GM21619 (cell line): ENCODE data around the gene IL12A.

ENCODE experiments used
- ATAC-seq: cut with Tn5 transposase; IDR thresholded peaks from one replicate; pipeline ENCODE4 v1.9.1; 2021; ENCODE audit not compliant: unreplicated experiment

The IL12A gene

DNA sequence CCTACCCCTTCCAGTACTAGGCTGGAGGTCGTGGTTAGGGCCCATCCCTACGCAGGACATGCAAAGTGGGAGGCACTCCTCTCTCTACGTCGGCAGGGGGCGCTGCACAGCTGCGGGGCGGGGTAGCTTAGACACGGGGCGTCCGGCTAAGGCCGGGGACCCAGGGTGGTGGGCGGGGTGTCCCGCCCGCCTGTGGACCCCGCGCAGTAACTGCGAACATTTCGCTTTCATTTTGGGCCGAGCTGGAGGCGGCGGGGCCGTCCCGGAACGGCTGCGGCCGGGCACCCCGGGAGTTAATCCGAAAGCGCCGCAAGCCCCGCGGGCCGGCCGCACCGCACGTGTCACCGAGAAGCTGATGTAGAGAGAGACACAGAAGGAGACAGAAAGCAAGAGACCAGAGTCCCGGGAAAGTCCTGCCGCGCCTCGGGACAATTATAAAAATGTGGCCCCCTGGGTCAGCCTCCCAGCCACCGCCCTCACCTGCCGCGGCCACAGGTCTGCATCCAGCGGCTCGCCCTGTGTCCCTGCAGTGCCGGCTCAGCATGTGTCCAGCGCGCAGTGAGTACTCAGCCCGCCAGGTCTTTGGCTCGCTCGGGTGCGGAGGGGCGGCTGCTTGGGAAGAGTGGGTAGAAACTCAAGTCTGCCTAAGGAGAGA is at the start of gene IL12A:
Gene IL12A (plus strand): TSS at position 219 of the 655 bp plus-strand sequence.
- ATAC-seq: peak; percentile 93

DNA sequence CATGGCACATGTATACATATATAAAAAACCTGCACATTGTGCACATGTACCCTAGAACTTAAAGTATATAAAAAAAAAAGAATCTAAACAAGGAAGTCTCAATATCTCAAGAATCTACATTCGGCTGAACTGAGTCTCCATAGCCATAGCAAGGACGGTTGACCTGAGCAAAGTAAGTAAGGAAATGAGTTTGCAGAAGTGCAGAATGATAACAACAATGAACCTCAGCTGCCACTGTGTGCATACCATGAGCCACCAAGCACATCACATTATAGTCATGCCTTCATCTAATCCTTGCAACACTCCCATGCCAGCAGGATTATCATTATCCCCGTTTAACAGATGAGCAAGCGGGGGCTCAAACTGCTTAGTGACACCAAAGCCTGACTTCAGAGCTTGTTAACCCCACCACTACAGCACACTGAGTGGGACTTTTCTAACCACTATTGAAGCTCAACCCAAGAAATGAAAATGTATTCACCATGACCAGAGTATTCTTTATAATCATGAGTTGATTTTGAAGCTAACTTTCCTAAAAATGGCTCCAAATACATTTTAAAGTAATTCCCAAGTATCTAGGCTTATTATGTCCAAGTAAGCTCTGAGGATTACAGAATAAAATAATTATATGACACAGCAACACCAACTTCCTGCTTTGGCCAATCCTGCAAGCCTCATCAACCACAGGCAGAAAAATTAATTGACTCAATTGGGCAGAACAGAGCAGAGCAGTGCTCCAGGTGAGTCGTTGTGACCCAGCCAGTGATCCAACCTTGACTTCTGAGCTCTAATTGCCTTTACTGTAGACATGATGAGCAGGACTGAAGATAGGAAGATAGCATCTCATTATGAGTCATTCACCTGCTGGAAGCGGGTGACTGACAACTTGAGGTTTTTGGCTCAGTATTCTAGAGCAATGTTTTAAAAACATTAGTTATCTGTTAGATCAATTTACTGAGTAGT is 47.3 kb upstream of the IL12A start:
- peak; percentile 70 for ATAC-seq

- no peak for ATAC-seq
Observed at GRCh38 chr3:159944781-159945180, 43.9 kb upstream of the IL12A start.

DNA sequence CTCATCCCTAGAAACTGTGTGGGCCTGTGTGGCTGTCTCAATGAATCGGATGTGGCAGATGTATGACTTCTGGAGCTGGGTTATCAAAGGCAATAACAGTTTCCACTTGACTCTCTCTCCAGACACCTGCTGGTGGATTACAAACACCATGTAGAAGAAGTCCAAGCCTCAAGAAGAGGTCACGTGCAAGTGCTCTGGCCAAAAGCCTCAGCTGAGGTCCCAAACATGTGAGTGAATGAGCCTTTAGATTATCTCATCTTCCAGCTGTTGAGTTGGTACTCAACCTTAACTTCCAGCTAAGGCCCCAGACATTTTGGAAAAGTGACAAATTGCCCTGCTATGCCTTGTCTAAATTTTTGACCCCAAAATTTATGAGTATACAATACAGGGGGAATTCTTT is 42.7 kb upstream of the IL12A start:
- ATAC-seq: no peak

DNA sequence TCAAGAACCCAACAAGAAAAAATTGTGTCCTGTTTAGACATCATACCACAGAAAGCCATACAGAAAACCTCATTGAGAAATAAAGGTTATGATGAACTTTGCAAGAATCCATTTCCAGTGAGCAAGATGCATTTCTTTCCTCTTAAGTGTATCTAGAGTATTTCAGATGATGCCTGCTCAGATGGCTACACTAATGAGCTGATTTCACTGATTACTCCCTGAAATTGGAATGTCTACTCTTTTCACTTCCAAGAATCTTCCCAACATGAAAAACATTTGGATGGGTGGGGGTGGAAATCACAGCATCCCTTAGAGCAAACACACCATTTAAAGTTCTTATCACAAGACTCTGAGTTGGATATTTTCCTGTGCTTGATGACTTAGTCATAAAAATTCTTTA is 41.4 kb upstream of the IL12A start:
- ATAC-seq: no peak

DNA sequence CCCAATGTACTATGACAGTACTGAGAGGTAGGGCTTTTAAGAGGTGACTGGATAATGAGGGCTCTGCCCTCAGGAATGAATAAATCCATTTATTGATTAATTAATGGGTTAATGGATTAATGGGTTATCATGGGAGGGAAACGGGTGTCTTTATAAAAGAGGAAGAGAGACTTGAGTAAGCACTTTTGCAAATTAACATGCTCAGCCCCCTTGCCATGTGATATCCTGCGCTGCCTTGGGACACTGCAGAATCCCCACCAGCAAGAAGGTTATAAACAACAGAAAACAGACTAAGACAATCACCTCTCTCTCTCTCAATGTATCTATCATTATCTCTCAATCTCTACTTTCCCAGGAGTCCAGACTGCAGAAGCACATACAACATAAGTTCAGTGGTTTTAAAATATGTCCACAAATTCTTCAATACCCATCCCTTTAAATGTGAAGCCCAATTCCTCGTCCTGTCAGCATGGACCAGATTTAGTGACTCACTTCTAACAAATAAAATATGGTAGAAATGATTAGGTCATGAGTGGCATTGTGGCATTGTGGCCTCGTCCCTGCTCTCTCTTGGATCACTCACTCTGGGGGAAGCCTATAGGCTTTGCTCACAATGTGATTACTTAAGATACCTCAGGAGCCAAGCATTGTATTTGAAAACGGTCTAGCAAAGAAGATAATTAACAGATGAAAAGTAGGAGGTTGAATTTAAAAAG is 40.0 kb upstream of the IL12A start:
- no peak for ATAC-seq

DNA sequence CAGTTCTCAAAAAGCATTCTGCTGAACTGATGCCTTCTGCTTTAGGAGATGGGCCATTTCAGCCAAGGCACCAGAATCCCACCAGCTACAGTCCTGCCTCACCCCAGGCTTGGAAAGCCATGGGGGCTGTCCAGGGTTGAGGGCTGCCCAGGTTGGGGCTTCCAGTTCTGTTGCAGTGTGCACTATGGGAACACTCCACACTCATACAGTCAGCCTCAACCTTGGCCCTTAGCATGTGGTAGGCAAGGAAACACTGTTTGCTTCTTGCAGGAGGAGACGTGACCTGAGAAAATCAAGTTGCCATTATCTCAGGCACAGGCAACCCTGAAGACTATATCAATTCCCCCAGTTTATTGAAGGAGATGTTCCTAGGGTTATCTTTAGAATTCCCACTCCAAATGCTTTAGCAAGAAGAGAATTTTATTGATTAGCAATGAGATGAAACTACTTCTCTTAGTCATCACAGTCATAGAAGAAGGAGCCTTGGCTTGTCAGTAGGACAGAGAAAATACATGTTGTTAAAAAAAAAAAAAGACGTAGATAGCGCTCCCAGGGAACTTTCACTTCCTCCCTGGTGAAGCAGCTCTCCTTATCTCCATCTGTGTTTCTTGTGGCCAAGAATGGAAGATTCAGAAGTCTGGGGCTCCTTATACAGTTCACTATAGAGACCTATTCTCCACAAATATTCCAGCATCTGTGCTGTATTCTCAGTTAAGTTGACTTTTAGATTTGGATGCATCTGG is 38.3 kb upstream of the IL12A start:
- ATAC-seq: peak; percentile 85

DNA sequence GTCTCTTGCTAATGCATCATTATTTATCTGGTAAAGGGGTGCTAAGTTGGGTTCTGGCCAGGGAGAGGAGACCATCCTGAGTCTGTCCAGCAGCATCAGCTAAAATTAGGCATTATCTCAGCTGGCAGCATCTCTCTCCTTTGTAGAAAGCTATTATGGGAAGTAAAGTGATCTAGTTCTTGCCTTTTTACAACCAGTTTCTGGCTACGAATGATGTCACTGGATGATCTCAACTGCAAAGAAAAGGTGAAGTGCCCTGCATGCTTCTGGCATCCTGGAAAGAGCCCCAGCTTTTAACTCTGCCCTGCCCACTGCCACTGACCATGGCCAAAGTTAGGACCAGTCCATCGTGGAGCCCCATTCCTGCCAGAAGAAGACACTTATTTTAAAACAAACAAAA is 37.1 kb upstream of the IL12A start:
- no peak for ATAC-seq

DNA sequence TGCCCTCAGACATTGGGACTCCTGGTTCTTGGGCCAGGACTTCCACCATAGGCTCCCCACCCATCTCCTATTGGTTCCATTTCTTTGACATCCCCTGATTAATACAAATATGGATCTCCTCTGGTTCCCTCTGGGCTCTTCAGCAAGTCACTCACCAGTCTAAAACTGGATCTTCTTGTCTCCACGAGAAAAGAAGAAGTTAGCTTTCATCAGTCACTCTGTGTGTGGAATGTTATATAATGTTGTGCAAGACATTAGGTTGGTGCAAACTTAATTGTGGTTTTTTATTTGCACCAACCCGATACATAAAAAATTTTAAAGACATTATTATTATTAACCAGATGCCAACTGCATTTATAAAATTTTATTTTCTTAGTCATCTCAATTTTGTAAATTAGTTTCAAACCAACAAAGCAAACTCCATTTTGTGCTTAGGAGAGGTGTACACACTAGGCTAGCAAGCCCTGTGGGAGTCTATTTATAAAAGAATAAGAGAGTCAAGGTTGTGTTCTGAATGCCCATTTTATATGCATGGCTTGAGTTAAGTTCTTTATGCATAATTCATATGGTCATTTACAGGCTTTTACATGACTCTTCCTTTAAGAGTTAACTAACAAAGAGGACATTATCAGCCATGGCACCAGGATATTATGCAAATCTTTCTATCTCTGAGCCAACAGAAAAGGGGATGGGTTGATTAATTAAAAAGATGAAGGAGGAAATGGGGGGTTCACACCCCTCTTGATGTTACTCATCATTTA is 35.1 kb upstream of the IL12A start:
- no peak for ATAC-seq

DNA sequence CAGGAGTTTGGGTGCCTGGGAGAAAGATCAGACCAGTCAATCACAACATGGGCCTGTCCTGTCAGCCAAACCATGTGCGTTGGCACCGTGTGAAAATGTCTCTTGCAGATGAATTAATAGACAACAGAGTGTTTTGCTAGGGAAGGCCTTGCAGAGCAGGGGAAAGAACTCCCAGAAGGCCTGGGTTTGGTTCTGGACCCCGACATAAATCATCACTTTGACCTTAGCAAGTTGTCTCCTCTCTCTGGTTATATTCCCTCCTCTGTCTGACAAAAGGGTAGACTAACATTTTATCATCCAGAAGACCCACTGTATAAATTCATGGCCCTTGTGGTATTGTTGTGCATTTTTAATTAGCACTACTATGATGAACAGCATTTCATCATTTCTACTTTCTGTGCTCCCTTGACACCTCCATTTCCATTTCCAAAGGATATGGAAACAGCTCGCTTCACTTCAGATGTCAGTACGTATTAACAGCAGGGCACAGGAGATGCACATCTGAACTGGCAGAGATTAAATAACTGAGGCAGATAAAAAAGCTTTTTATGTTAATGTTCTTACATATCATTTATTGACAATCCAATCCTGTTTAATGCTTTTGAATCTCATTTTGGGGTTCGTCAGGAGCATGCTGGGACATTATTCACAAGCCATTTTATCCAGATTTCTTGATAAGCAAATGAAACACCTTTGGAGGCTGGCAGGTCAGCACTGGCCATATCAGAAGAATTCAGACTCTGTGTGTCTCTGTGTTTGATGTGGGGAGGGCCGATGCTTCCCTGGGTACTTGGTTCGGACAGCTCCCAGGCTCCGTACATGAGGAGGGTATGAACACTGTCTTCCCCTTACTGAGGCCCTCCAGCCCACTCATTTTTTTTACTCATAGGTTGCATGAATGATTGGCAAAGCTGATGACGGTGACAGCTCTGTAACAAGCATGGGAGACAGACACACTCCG is 28.2 kb upstream of the IL12A start:
- no peak for ATAC-seq

DNA sequence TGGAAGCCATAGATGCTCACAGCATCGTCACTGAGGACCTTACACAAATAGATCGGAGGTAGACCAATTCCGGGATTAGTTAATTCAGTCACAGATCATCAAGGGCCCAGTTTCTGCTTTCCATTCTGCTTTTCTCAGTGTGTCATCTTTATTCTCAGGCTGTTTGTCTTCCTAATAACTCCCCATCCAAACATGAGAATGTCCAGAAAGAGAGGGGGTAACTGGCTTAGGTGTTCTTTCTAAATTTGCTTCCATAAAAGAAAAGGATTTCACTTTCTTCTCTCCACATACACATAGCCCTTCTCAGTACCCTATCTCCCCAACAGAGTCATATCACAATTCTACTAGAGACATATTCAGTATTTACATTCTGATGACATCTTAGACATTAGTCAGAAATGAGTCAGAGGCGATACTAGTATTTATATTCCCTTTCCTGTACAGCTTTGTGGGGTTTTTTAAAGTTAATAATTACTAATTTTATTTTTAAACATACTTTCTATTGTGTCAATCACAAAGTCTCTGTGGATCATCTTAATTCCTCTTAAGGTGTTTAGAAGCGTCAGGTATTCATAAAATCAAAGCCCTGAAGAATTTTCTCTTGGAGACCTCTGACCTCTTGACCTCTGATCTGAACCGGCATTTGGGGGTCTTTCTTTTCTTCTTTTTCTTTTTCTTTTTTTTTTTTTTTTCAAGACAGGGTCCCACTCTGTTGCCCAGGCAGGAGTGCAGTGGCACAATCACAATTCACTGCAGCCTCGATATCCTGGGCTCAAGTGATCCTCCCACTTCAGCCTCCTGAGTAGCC is 24.3 kb upstream of the IL12A start:
- ATAC-seq: peak; percentile 100

DNA sequence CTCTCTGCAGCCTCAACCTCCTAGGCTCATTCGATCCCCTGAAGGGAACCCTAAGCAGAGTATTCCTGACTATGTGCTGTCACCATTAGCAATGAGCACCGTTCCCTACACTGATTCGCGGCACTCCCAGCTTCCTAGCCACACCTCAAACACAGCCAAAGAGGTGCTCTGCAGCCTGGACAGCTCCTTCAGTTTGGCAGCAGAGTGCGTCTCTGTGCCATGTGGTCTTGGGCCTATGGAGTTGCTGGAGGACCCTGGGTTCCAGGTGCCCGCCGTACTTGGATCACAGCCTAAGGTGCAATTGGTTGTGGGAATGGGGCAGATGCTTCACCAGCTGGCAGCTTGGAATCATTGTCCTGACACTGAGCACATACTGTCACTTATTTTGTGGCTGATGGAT is 17.3 kb upstream of the IL12A start:
- ATAC-seq: no peak

GRCh38 chr3:159977295-159977694 is 11.3 kb upstream of the IL12A start:
- no peak for ATAC-seq

- ATAC-seq: peak; percentile 94
Observed at GRCh38 chr3:159978353-159978752, 10.3 kb upstream of the IL12A start.

DNA sequence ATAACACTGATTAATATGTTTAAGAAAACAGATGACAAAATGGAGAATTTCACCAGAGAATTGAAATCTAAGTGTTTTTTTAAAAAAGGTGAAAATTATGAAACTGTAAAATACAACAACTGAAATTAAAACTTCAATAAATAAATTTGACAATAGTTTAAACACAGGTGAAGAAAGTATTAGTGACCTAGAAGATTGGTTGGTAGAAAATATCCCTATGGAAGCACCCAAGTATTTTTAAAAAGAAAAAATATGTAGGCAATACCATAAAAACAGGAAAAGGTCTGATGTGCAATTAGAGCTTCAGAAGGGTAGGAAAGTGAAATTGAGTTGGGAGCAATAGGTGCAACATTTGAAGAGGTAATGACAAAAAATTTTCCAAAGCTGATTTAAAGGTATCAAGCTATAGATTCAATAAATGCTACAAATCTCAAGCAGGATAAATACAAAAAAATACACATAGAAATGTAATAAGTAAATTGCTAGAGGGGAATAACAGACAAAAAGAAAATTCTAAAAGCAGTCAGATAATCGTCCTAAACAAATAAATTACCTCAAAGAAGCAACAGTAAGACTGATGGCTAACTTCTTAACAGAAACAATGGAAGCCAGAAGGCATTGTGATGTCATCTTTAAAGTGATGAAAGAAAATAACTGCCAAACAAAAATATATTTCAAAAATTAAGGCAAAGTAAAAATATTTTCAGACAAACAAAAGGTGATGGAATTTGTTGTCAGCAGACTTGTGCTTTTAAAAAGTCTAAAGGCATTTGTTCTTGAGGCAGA is 9.5 kb upstream of the IL12A start:
- no peak for ATAC-seq

DNA sequence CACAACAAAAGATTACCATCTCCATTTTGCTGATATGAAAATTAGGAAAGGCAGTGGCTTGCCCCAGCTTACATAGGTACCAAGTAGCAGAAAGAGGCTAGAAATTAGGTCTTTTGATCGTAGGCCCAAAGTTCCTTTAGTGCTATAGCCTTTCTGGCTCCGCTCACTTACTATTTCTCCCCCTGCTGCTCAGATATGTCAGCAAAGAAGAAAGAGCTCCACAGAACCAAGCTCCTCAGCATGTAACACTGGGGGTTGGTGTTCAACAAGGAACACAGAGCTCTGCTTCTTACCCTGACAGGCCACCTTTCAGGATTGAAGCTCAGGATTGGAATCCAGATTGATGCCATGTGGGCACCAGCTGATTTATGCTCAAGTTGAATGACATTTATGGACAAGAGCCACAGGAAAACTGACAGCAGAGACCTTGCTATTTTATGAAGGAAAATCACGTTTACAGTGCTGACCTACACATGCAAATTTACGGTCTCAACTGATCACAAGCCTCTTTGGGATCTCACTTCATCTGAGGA is 6.1 kb upstream of the IL12A start:
- no peak for ATAC-seq

GRCh38 chr3:159987291-159987711 is 1.3 kb upstream of the IL12A start:
- no peak for ATAC-seq
